ENCODE measurements around the gene LAMA3.

GRCh38 chr18:23876921-23877320, 187.7 kb downstream of the LAMA3 start:
- TF ChIP-seq EZH2 (IDR thresholded peaks at IDR 0.05) = no peak
- no peak for TF ChIP-seq CTCF (IDR thresholded peaks at IDR 0.05)

All from neural progenitor cell (in vitro differentiated cells).